Measurements from ENCODE around the gene LCN15. TPM values are rescaled to one million over a fixed set of nuclear protein-coding genes. Genes with fewer than 3 reads are reported as not detected.
"Not testable (repeated sequence)": the region's sequence is repeated elsewhere in the genome, so short reads cannot be mapped to it uniquely, and the experiment has no call there.

Gene LCN15
- total and polyA plus RNA-seq, 7 experiments from 2014 or later, result not detected

GRCh38 chr9:136756134-136756438 is 8.2 kb downstream of the LCN15 start:
- no peak overlapping the region for H3K27ac Mint-ChIP-seq
- H3K4me1 ChIP-seq (ENCODE audit: control insufficient read depth in 2 of 2, insufficient read depth in 2 of 2, low read length in 2 of 2), result no peaks in the 10 kb centered on the region
- H3K4me3 Mint-ChIP-seq, result no peak overlapping the region
- peaks cover 0 to 13% (median 7%) of the 10 kb centered on the region in 5 donors for H3K36me3 Mint-ChIP-seq
- H3K27me3 ChIP-seq (ENCODE audit: control insufficient read depth in 2 of 2, insufficient read depth in 2 of 2, low read length in 2 of 2), result no peaks in the 10 kb centered on the region
- H3K4me1 Mint-ChIP-seq, result peaks cover 0 to 4% (median 0%) of the 10 kb centered on the region in 7 donors
- peaks cover 2 to 16% (median 10%) of the 10 kb centered on the region in 5 donors for H3K27me3 Mint-ChIP-seq
- no peak for ATAC-seq
- no peaks in the 10 kb centered on the region for H3K36me3 ChIP-seq (ENCODE audit: control insufficient read depth in 2 of 3, insufficient read depth in 3 of 3, low read length in 3 of 3)
- no peak overlapping the region for H3K4me3 ChIP-seq (ENCODE audit: low read length)
- no peak overlapping the region for H3K27ac ChIP-seq (ENCODE audit: low read depth, low read length)
- ChIA-PET CTCF (no interaction called here), POLR2A (no interaction called here)
- H3K9me3 Mint-ChIP-seq, result peaks cover 4 to 26% (median 16%) of the 10 kb centered on the region in 11 donors
- intact Hi-C loops (cut with micrococcal nuclease), result no loop called here
- no peaks in the 10 kb centered on the region for H3K9me3 ChIP-seq (ENCODE audit: control insufficient read depth in 2 of 3, low read length in 3 of 3)
- no peak for DNase-seq

DNA sequence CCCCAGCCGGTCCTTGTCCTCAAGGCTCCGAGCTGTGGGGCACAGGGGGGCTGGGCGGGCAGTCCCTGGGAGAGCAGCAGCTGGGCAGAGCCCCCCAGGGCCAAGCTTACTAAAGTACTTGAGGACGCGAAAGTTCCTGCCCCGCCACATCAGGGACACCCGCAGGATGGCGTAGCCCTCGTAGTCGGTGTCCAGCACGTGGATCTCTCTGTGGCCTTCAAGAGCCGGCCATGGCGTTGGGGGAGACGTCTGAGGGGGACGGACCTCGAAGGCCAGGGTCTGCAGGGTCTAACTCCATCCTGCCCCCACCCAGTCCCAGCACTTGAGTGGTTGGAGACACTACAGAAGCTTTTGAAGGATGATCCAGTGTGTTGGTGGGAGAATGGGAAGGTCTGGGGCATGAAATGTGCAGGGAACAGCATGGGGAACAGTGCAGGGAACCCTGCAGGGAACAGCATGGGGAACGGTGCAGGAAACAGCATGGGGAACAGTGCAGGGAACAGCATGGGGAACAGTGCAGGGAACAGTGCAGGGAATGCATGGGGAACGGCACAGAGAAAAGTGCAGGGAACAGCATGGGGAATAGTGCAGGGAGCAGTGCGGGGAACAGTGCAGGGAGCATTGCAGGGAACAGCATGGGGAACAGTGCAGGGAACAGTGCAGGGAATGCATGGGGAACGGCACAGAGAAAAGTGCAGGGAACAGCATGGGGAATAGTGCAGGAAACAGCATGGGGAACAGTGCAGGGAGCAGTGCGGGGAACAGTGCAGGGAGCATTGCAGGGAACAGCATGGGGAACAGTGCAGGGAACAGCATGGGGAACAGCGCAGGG is 8.8 kb downstream of the LCN15 start:
- intact Hi-C loops (cut with micrococcal nuclease), result not testable (repeated sequence)

DNA sequence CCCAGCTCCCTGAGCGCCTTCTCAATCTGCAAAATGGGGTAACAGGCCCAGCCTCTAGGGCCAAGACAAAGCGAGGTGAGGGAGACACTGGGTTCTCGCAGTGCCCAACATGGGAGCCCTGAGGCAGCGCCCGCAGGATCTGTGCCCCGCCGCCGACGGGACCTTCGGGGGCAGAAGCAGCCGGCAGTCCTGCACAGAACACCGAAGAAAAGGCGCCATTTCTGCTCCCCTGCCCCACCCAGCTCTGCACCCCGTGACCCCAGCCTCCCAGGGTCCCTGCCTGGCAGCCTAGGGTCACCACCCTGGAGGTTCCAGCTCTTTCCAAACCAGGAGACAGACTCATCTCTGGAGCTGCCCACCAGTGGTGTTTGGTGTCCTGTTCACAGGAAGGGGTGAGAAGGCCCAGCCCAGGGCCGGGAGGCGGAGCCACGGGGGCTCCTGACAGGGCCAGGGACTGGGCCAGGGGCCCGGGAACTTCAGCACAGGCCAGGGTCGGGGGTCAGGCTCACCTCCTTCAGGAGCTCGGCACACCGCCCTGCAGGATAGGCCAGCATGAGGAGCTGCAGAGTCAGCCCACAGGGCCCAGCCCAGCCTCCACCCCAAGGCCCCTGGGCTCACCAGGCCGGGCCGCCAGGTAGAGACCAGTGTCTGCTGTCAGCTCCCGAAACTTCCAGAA is 9.6 kb downstream of the LCN15 start:
- ATAC-seq (no peak), DNase-seq (no peak)
- no peaks in the 10 kb centered on the region for H3K27me3 ChIP-seq (ENCODE audit: control insufficient read depth in 2 of 2, insufficient read depth in 2 of 2, low read length in 2 of 2)
- H3K9me3 ChIP-seq (ENCODE audit: control insufficient read depth in 2 of 3, low read length in 3 of 3), result no peaks in the 10 kb centered on the region
- CTCF ChIA-PET, result no interaction called here
- H3K4me1 ChIP-seq (ENCODE audit: control insufficient read depth in 2 of 2, insufficient read depth in 2 of 2, low read length in 2 of 2), result no peaks in the 10 kb centered on the region
- Mint-ChIP-seq H3K27me3 (peaks cover 0 to 21% (median 6%) of the 10 kb centered on the region in 5 donors), H3K36me3 (peaks cover 0 to 13% (median 7%) of the 10 kb centered on the region in 5 donors), H3K9me3 (peaks cover 4 to 29% (median 23%) of the 10 kb centered on the region in 11 donors), H3K4me3 (no peak overlapping the region), H3K27ac (no peak overlapping the region), H3K4me1 (peaks cover 0 to 5% (median 0%) of the 10 kb centered on the region in 7 donors)
- no peaks in the 10 kb centered on the region for H3K36me3 ChIP-seq (ENCODE audit: control insufficient read depth in 2 of 3, insufficient read depth in 3 of 3, low read length in 3 of 3)
- no peak overlapping the region for H3K27ac ChIP-seq (ENCODE audit: low read depth, low read length)
- POLR2A ChIA-PET, result no interaction called here
- intact Hi-C loops (cut with micrococcal nuclease), result no loop called here
- no peak overlapping the region for H3K4me3 ChIP-seq (ENCODE audit: low read length)

More for the DNA sequence above, 8.8 kb downstream of the LCN15 start:
- H3K36me3 ChIP-seq (ENCODE audit: control insufficient read depth in 2 of 3, insufficient read depth in 3 of 3, low read length in 3 of 3); H3K4me1 ChIP-seq (ENCODE audit: control insufficient read depth in 2 of 2, insufficient read depth in 2 of 2, low read length in 2 of 2); POLR2A ChIA-PET; H3K9me3 ChIP-seq (ENCODE audit: control insufficient read depth in 2 of 3, low read length in 3 of 3); DNase-seq; H3K27ac ChIP-seq (ENCODE audit: low read depth, low read length); H3K27me3 ChIP-seq (ENCODE audit: control insufficient read depth in 2 of 2, insufficient read depth in 2 of 2, low read length in 2 of 2); H3K4me3 ChIP-seq (ENCODE audit: low read length); ATAC-seq; H3K4me1 Mint-ChIP-seq; CTCF ChIA-PET; H3K4me3 Mint-ChIP-seq; H3K27ac Mint-ChIP-seq: not testable (repeated sequence)
- Mint-ChIP-seq H3K36me3 (peaks cover 0 to 13% (median 7%) of the 10 kb centered on the region in 5 donors), H3K27me3 (peaks cover 0 to 21% (median 6%) of the 10 kb centered on the region in 5 donors), H3K9me3 (peaks cover 4 to 28% (median 17%) of the 10 kb centered on the region in 11 donors)

GRCh38 chr9:136754059-136754572 is 10.2 kb downstream of the LCN15 start:
- Mint-ChIP-seq H3K36me3 (peaks cover 0 to 13% (median 7%) of the 10 kb centered on the region in 5 donors), H3K27me3 (peaks cover 0 to 21% (median 6%) of the 10 kb centered on the region in 5 donors), H3K4me1 (peaks cover 0 to 5% (median 0%) of the 10 kb centered on the region in 7 donors), H3K27ac (no peak overlapping the region), H3K4me3 (no peak overlapping the region), H3K9me3 (peaks cover 4 to 29% (median 23%) of the 10 kb centered on the region in 11 donors)
- Histone ChIP-seq H3K27ac (ENCODE audit: low read depth, low read length) (no peak overlapping the region), H3K4me3 (ENCODE audit: low read length) (no peak overlapping the region), H3K9me3 (ENCODE audit: control insufficient read depth in 2 of 3, low read length in 3 of 3) (no peaks in the 10 kb centered on the region), H3K4me1 (ENCODE audit: control insufficient read depth in 2 of 2, insufficient read depth in 2 of 2, low read length in 2 of 2) (no peaks in the 10 kb centered on the region), H3K27me3 (ENCODE audit: control insufficient read depth in 2 of 2, insufficient read depth in 2 of 2, low read length in 2 of 2) (no peaks in the 10 kb centered on the region), H3K36me3 (ENCODE audit: control insufficient read depth in 2 of 3, insufficient read depth in 3 of 3, low read length in 3 of 3) (no peaks in the 10 kb centered on the region)
- CTCF ChIA-PET, result no interaction called here
- intact Hi-C loops (cut with micrococcal nuclease), result no loop called here
- no peak for ATAC-seq
- no peak for DNase-seq
- POLR2A ChIA-PET, result no interaction called here

DNA sequence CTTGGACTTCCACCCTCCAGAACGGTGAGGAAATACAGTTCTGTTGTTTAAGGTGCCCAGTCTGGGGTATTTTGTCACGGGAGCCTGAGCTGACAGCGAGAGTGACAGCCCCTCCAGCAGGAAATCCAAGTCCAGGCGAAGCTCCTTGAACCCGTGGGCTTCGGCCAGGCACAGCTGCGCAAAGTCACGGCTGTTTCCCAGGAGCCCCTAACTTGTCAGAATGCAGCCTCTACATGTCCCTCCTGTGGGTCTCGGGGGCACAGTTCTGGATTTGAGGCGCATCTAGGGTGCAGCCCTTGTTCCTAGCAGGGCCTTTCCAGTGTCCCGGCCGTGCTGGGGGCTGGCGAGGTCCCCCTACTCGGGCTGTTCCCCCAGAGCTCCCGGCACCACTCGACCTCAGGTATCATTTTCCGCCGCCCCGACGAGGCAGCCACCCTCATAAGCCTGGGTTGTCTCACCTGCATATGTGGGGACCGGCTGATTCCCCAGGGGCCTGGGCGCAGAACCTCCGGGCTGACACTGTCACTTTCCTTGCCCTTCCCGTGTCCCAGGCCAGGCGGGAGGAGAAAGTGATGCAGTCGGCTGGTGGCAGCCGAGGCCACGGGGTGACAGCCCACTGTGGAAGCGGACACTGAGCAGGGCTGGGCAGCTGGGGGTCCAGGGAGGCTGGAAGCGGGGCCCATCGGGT is 10.8 kb downstream of the LCN15 start:
- ChIA-PET POLR2A (no interaction called here), CTCF (no interaction called here)
- ATAC-seq (no peak), DNase-seq (no peak)
- Histone ChIP-seq H3K27me3 (ENCODE audit: control insufficient read depth in 2 of 2, insufficient read depth in 2 of 2, low read length in 2 of 2) (no peaks in the 10 kb centered on the region), H3K36me3 (ENCODE audit: control insufficient read depth in 2 of 3, insufficient read depth in 3 of 3, low read length in 3 of 3) (no peaks in the 10 kb centered on the region), H3K9me3 (ENCODE audit: control insufficient read depth in 2 of 3, low read length in 3 of 3) (no peaks in the 10 kb centered on the region), H3K4me1 (ENCODE audit: control insufficient read depth in 2 of 2, insufficient read depth in 2 of 2, low read length in 2 of 2) (no peaks in the 10 kb centered on the region), H3K27ac (ENCODE audit: low read depth, low read length) (no peak overlapping the region), H3K4me3 (ENCODE audit: low read length) (no peak overlapping the region)
- Mint-ChIP-seq H3K27ac (no peak overlapping the region), H3K4me1 (peaks cover 0 to 5% (median 0%) of the 10 kb centered on the region in 7 donors), H3K27me3 (peaks cover 0 to 22% (median 6%) of the 10 kb centered on the region in 5 donors), H3K4me3 (no peak overlapping the region), H3K9me3 (peaks cover 4 to 29% (median 23%) of the 10 kb centered on the region in 11 donors), H3K36me3 (peaks cover 0 to 13% (median 7%) of the 10 kb centered on the region in 5 donors)
- intact Hi-C loops (cut with micrococcal nuclease), result no loop called here

- H3K4me3 ChIP-seq (ENCODE audit: low read length), result no peak overlapping the region
- no peak for ATAC-seq
- Mint-ChIP-seq H3K27ac (no peak overlapping the region), H3K4me3 (no peak overlapping the region), H3K4me1 (peaks cover 0 to 5% (median 0%) of the 10 kb centered on the region in 7 donors), H3K27me3 (peaks cover 0 to 29% (median 6%) of the 10 kb centered on the region in 5 donors), H3K9me3 (peaks cover 4 to 29% (median 23%) of the 10 kb centered on the region in 11 donors), H3K36me3 (peaks cover 0 to 13% (median 7%) of the 10 kb centered on the region in 5 donors)
- no peaks in the 10 kb centered on the region for H3K36me3 ChIP-seq (ENCODE audit: control insufficient read depth in 2 of 3, insufficient read depth in 3 of 3, low read length in 3 of 3)
- H3K27ac ChIP-seq (ENCODE audit: low read depth, low read length), result no peak overlapping the region
- no peak for DNase-seq
- intact Hi-C loops (cut with micrococcal nuclease), result no loop called here
- POLR2A ChIA-PET, result no interaction called here
- H3K27me3 ChIP-seq (ENCODE audit: control insufficient read depth in 2 of 2, insufficient read depth in 2 of 2, low read length in 2 of 2), result no peaks in the 10 kb centered on the region
- H3K9me3 ChIP-seq (ENCODE audit: control insufficient read depth in 2 of 3, low read length in 3 of 3), result no peaks in the 10 kb centered on the region
- no peaks in the 10 kb centered on the region for H3K4me1 ChIP-seq (ENCODE audit: control insufficient read depth in 2 of 2, insufficient read depth in 2 of 2, low read length in 2 of 2)
- CTCF ChIA-PET, result no interaction called here
Observed at GRCh38 chr9:136751814-136752213, 12.5 kb downstream of the LCN15 start.
